BJ (cell line): ENCODE results near the gene CACNA2D3. TPM values are rescaled to one million over a fixed set of nuclear protein-coding genes. Genes with fewer than 3 reads are reported as not detected.

ENCODE experiments used
- CTCF ChIA-PET: fragments of 350-600 bp; formaldehyde crosslinking; extraction: SDS; loops from one replicate; lab custom pipeline; 2021; ENCODE audit warnings: antibody characterized with exemption, inconsistent platforms; lab: Yijun Ruan, JAX
- POLR2A ChIA-PET: fragments of 300-600 bp; sonication (Branson Sonifier 250); formaldehyde crosslinking; extraction: SDS; loops from one replicate; lab custom pipeline; 2021; ENCODE audit warnings: antibody characterized with exemption; lab: Charles Lee
- DNase-seq: peaks from one replicate; pipeline ENCODE4 v3.0.0-alpha.2; 2011; ENCODE audit warnings: low read depth
- H3K27me3 ChIP-seq: 2 replicates; pipeline ENCODE4 v1.6.0; 2011; ENCODE audit warnings: low read length; ENCODE audit not compliant: control insufficient read depth, insufficient read depth
- H3K36me3 ChIP-seq: 2 replicates; pipeline ENCODE4 v1.5.1; 2011; ENCODE audit warnings: low read length; ENCODE audit not compliant: control insufficient read depth, insufficient read depth
- H3K4me3 ChIP-seq: 2 replicates; pipeline ENCODE4 v1.5.1; 2011; ENCODE audit warnings: low read depth, mild to moderate bottlenecking, control low read depth, low read length
- polyA plus RNA-seq: library from polyadenylated mRNA; depleted of rRNA; stranded (reverse); fragments of >200 nt; gene quantifications from 2 replicates; pipeline ENCODE4 v1.2.3, GENCODE V29; 2011
- TF ChIP-seq, protein P1 (sequence below): IDR thresholded peaks from 2 replicates; pipeline ENCODE4 v1.5.1; 2011; ENCODE audit warnings: low read depth, mild to moderate bottlenecking, control low read depth, inconsistent platforms, low read length, moderate library complexity; ENCODE audit not compliant: insufficient read depth

Gene CACNA2D3
- polyA plus RNA-seq, 1 experiment: 0.56 TPM

- no peaks in the 10 kb centered on the region; the same call in 1 of the 2 replicates for H3K27me3 ChIP-seq
- H3K36me3 ChIP-seq: no peaks in the 10 kb centered on the region
- TF ChIP-seq, protein P1, sequence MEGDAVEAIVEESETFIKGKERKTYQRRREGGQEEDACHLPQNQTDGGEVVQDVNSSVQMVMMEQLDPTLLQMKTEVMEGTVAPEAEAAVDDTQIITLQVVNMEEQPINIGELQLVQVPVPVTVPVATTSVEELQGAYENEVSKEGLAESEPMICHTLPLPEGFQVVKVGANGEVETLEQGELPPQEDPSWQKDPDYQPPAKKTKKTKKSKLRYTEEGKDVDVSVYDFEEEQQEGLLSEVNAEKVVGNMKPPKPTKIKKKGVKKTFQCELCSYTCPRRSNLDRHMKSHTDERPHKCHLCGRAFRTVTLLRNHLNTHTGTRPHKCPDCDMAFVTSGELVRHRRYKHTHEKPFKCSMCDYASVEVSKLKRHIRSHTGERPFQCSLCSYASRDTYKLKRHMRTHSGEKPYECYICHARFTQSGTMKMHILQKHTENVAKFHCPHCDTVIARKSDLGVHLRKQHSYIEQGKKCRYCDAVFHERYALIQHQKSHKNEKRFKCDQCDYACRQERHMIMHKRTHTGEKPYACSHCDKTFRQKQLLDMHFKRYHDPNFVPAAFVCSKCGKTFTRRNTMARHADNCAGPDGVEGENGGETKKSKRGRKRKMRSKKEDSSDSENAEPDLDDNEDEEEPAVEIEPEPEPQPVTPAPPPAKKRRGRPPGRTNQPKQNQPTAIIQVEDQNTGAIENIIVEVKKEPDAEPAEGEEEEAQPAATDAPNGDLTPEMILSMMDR: no peak
- POLR2A ChIA-PET: interaction anchor here (0.6 kb wide), 1 partner anchor 982 kb away, joined by 3 read pairs; no protein-coding TSS in a partner anchor
- no peak overlapping the region for H3K4me3 ChIP-seq
- CTCF ChIA-PET: no interaction called here
- DNase-seq: no peak
These were observed 621.4 kb downstream of the CACNA2D3 start for GRCh38 chr3:54743755-54744154.

- Histone ChIP-seq H3K36me3 (no peaks in the 10 kb centered on the region), H3K4me3 (no peak overlapping the region), H3K27me3 (no peaks in the 10 kb centered on the region; the same call in 1 of the 2 replicates)
- TF ChIP-seq, protein P1: no peak
- no peak for DNase-seq
- POLR2A ChIA-PET: no interaction called here
- CTCF ChIA-PET: no interaction called here
These were observed 621.9 kb downstream of the CACNA2D3 start for GRCh38 chr3:54744291-54744690.

GRCh38 chr3:54745843-54746242 is 623.5 kb downstream of the CACNA2D3 start:
- DNase-seq: no peak
- TF ChIP-seq, protein P1: no peak
- ChIA-PET POLR2A (interaction anchor here (0.6 kb wide), 1 partner anchor 1515 kb away, joined by 4 read pairs; no protein-coding TSS in a partner anchor), CTCF (interaction anchor here (1.5 kb wide), 1 partner anchor 13 kb away, joined by 5 read pairs; no protein-coding TSS in a partner anchor)
- Histone ChIP-seq H3K4me3 (no peak overlapping the region), H3K36me3 (no peaks in the 10 kb centered on the region), H3K27me3 (no peaks in the 10 kb centered on the region; the same call in 1 of the 2 replicates)

GRCh38 chr3:54746722-54747121 is 624.4 kb downstream of the CACNA2D3 start:
- Histone ChIP-seq H3K4me3 (no peak overlapping the region), H3K36me3 (no peaks in the 10 kb centered on the region), H3K27me3 (no peaks in the 10 kb centered on the region; the same call in 1 of the 2 replicates)
- ChIA-PET POLR2A (interaction anchor here (0.6 kb wide), 1 partner anchor 1514 kb away, joined by 4 read pairs; no protein-coding TSS in a partner anchor), CTCF (interaction anchor here (1.0 to 1.5 kb wide), 2 partner anchors 10 to 13 kb away, joined by 3 to 5 read pairs; no protein-coding TSS in a partner anchor)
- TF ChIP-seq, protein P1: no peak
- no peak for DNase-seq

DNA sequence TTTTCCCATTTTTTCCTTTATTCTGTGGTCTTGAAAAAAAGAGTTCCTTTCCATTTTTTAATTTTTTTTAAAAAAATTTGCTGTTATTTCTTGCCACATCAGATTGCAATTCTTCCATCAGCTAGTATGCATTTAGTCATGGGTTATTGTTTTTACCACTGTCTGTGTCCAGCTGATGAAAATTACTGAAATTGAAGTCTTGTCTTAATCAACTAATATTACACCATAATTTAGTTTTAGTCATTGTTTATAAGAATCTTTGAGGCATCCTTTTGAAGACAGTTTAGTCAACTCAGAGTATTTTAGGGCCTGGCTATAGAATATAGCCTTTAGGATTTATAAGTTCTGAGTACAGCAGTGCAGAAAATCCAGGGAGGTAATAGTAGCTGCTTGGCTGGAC is 633.4 kb downstream of the CACNA2D3 start:
- no peak for DNase-seq
- ChIA-PET CTCF (no interaction called here), POLR2A (interaction anchor here (0.6 kb wide), 1 partner anchor 58 kb away, joined by 3 read pairs; no protein-coding TSS in a partner anchor)
- Histone ChIP-seq H3K4me3 (no peak overlapping the region), H3K27me3 (no peaks in the 10 kb centered on the region), H3K36me3 (no peaks in the 10 kb centered on the region)
- TF ChIP-seq, protein P1: no peak
